ENCODE measurements around the gene PUSL1.

Gene PUSL1

GRCh38 chr1:1349256-1350012, 41.0 kb downstream of the PUSL1 start, which contains the start of gene DVL1:
TSS of gene DVL1 (minus strand) at chr1:1349418. CDS start at chr1:1349065, 353 bp downstream.
- peak in 1 of 2 donors; percentile 64 for DNase-seq (ENCODE audit: extremely low read depth in 1 of 2, low read depth in 1 of 2)

GRCh38 chr1:1351511-1352427, 43.4 kb downstream of the PUSL1 start:
- DNase-seq (ENCODE audit: extremely low read depth in 1 of 2, low read depth in 1 of 2), result no peak

DNA sequence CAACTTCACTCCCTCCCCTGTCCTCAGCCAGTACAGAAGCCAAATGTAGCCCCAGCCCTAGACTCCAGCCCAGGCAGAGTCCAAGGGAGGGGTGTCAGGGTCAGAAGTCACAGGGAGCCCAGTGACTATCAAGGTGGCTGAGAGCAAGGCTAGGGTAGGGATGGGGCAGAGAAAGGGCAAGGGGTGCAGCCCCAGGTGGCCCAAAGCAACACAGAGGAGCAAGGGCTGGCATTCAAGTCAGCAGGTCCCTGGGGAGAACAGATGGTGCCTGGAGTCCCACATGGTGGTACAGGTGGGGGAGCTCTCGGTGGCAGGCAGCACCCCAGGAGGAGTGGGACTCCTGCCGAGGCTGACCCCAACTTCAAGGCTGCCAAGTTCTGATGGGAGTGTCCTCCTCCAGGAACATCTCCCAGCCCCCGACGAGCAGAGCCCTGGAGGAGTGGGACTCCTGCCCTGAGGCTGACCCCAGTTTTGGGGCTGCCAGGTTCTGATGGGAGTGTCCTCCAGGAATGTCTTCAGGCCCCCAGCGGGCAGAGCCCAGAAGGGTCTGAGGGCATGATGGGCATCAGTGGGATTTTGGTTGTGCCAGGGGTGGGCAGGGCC, 44.5 kb downstream of the PUSL1 start:
- DNase-seq (ENCODE audit: extremely low read depth in 1 of 2, low read depth in 1 of 2), result no peak

- no peak for DNase-seq (ENCODE audit: extremely low read depth in 1 of 2, low read depth in 1 of 2)
These were observed 45.2 kb downstream of the PUSL1 start for GRCh38 chr1:1353389-1354151.

GRCh38 chr1:1354271-1355247, 46.2 kb downstream of the PUSL1 start:
- no peak for DNase-seq (ENCODE audit: extremely low read depth in 1 of 2, low read depth in 1 of 2)

DNA sequence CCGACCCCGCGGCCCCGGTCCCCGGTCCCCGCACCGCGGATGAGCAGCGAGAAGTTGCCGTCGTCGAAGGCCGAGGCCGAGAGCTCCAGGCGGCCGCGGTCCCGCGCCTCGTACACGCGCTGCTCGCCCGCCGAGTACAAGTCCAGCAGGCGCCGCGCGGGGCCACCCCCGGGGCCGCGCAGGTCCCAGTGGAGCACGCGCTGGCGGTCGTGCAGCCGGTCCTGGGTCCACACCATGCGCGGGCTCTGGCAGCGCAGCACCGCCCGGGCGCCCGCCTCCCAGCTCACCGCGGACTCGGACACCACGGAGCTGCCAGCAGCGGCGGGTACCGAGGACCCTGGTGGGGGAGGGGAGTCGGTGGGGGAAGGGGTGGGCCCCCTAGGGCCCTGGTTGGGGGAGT, 47.0 kb downstream of the PUSL1 start:
- no peak for DNase-seq (ENCODE audit: extremely low read depth in 1 of 2, low read depth in 1 of 2)

DNA sequence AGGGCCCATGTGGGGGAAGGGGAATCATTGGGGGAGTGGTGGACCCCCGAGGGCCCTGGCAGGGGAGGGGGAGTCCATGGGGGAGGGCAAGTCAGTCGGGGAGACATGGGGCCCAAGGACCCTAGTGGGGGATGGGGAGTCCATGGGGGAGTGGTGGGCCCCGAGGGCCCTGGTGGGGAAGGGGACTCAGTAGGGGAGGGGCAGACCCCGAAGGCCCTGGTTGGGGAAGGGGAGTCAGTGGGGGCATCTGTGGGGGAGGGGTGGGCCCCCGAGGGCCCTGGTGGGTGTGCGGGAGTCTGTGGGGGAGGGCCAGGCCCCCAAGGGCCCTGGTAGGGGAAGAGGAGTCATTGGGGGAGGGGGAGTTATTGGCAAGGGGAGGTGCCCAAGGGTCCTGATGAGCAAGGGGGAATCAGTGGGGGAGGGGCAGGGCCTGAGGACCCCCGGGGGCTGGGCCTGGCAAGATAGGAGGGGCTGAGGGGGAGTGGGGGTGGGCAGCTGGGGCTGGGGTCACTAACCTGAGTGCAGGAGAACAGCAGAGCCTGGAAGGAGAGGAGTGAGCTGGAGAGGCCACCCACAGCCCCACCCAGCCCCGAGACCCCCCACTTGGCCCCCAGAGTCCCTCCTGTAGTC, 47.9 kb downstream of the PUSL1 start:
- no peak for DNase-seq (ENCODE audit: extremely low read depth in 1 of 2, low read depth in 1 of 2)

DNA sequence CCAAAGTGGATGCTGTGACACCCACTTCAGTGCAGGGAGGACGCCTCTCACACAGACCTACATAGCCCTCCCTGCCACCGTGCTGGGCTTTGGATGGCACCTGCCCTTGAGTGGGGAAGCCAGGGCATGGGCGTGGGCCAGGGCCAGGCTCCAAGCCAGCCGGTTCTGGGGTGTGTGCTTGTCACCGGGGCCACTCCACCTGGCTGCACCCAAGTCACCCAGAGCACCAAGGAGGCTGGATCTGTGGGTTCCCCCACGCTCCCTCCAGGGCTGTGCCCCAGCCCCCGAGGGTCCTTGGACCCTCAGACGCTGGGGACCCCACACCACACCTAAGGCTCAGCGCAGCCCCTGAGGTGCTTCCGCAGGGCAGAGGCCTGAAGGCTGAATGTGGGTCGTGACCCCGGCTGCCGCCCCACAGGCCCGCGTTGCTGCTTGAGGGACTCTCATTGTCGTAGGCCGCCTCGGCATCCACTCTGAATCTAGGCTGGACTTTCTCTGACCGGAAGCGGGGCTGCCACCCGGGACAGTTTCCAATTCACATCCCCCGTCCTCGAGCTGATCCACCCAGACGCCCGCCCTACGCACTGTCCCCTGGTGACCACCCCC, 48.5 kb downstream of the PUSL1 start:
- DNase-seq (ENCODE audit: extremely low read depth in 1 of 2, low read depth in 1 of 2), result no peak

GRCh38 chr1:1357871-1358432, 49.6 kb downstream of the PUSL1 start:
- no peak for DNase-seq (ENCODE audit: extremely low read depth in 1 of 2, low read depth in 1 of 2)

DNA sequence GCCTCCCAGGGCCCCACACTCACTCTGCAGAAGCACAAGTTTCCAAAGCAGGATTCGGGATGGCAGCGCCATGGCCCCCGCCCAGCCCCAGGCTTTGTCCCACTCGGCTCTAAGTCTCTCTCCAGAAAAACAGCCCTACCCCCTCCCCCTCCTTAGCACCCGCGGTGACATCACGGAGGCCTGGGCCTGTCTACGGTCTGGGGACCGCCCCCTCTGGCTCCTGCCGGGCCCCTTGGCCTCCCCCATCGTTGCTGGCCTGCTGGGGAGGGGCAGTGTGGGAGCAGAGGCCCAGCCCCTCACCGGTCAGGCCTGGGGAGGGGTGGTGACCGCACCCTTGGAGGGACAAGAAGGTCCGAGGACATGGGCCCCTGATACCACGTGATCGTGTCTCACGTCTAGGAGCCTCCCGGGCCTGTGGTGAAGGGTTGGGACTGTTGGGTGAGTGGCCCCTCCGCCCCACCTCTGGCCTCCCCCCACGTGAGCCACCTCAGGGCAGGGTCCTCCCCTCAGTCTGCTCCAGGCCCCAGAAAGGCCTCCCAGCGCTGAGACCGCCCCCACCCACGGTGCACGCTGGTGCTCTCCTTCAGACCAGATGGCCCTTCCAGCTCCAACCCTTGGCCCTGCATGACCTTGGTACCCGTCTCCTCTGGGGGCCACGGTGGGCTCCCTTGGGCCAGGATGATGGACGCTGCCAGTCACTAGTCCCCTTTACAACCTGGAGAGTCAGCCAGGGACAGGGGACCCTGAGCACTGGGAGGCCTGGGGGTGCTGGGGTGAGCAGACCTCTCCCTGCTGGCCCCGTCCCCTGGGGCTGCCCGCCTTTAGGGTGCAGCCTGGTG, 50.3 kb downstream of the PUSL1 start, which contains the start of gene MXRA8:
Gene MXRA8, minus strand, starts transcription at position 123 of the 839 bp plus-strand sequence. Its CDS starts 51 bp downstream, at position 72.
- DNase-seq (ENCODE audit: extremely low read depth in 1 of 2, low read depth in 1 of 2), result no peak

DNA sequence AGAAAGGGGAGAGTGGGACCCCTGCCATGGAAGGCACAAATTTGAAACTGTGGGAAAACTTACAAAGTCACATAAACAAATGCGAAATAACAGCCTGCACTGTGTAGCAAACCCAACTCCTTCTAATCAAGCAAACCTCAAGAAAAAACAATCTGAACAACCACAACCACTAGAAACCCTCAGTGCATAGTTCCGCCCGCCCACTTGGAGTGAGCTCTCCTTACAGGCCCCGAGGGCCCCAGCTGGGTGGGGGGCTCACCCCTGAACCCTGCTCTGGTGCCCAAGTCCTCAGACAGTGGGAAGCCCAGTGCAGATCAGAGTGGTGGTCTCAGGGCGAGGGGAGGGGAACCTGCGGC, 50.9 kb downstream of the PUSL1 start:
- no peak for DNase-seq (ENCODE audit: extremely low read depth in 1 of 2, low read depth in 1 of 2)

- no peak for DNase-seq (ENCODE audit: extremely low read depth in 1 of 2, low read depth in 1 of 2)
These were observed 51.5 kb downstream of the PUSL1 start for GRCh38 chr1:1359664-1360468.

DNA sequence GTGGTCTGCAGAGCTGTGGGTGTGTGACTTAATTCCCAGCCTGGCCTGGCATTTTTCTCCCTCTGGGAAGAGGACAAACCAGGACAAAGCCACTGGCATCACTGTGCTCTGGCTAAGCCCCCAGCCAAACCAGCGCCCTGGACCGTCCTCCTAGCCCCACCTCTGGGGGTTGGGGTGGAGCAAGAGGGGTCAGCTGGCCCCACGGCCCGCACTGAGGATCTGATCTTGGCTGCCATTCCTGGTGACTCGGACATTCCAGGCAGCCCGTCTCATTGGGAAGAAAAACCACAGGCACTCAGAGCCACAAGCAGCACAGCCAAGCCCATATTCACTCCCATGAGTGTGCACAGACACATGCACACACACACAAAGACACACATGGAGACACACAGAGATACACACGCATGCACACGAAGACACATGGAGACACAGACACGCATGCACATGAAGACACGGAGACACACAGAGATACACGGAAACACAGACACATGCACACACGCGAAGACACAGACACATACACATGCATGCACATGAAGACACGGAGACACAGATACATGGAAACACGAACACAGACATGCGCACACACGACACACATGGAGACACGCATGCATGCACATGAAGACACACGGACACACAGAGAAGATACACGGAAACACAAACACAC, 52.2 kb downstream of the PUSL1 start:
- DNase-seq (ENCODE audit: extremely low read depth in 1 of 2, low read depth in 1 of 2), result no peak

All from activated CD8-positive, alpha-beta memory T cell treated with anti-CD3 and anti-CD28 coated beads for 1 hour (primary cell).